ENCODE results near the gene DBI. TPM values are rescaled to one million over a fixed set of nuclear protein-coding genes. Genes with fewer than 3 reads are reported as not detected.

Gene DBI
- total RNA-seq, 1 experiment from 2014 or later = 265 TPM

DNA sequence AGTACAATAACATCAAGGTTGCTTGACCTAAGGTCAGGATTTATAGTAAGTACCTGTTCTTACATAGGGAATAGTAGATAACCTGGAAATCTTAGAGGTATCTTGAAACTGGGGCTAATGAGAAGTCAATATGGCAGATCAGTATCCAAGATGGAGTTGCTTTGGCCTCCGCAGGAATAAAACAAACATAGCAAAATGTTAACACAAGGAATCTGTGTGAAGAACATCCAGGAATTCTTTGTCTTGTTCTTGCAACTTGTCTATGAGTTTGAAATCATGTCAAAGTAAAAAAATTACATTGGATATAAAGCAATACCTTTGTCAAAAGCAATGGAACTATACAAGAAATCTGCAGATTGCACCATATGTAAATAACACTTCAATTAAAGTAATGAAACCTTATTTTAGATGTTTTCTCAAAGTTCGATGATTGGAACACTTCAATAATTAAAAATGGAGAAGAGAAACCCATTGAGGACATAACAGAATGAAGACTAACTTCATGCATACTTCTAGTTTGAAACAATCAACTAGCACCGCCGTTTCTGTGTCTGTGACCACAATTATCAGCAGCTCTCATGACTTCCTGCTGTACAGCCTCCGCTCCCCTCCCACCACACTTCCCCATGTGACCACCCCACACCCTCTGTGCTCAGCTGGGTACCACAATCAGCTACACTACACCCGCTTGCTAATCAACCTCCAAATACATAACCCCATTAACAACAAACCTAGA, 27.8 kb upstream of the DBI start:
- ChIA-PET CTCF (no interaction called here), POLR2A (ENCODE audit: unreplicated experiment) (no interaction called here)
- no peaks in the 10 kb centered on the region for H4K20me1 ChIP-seq (ENCODE audit: insufficient read depth)
- BruUV-seq (replicated peaks) = no TSS peak
- no peaks in the 10 kb centered on the region for H3K36me3 ChIP-seq (ENCODE audit: low read depth)
- H3K9me3 ChIP-seq (ENCODE audit: insufficient read depth, low read depth) = no peaks in the 10 kb centered on the region
- no peak for DNase-seq
- H3K27me3 ChIP-seq (ENCODE audit: insufficient read depth, low read depth) = no peaks in the 10 kb centered on the region
- no peak overlapping the region for H2AFZ ChIP-seq
- H3K4me1 ChIP-seq (replicated peaks; ENCODE audit: insufficient read depth) = no peaks in the 10 kb centered on the region
- no peak for TF ChIP-seq CTCF (conservative IDR thresholded peaks at IDR 0.05)
- TF ChIP-seq EZH2 (IDR thresholded peaks at IDR 0.05; ENCODE audit: low read depth) = no peak
- intact Hi-C loops (cut with micrococcal nuclease; ENCODE audit: unreplicated experiment) = no loop called here
- H3K79me2 ChIP-seq (ENCODE audit: low read depth) = no peaks in the 10 kb centered on the region
- H3K27ac ChIP-seq = no peak overlapping the region
- no peak overlapping the region for H3K4me3 ChIP-seq
- no peak overlapping the region for H3K4me2 ChIP-seq
- no peaks in the 10 kb centered on the region for H3F3A ChIP-seq (ENCODE audit: insufficient read depth, low read depth)
- no peaks in the 10 kb centered on the region for H3K9me2 ChIP-seq (ENCODE audit: insufficient read depth)

DNA sequence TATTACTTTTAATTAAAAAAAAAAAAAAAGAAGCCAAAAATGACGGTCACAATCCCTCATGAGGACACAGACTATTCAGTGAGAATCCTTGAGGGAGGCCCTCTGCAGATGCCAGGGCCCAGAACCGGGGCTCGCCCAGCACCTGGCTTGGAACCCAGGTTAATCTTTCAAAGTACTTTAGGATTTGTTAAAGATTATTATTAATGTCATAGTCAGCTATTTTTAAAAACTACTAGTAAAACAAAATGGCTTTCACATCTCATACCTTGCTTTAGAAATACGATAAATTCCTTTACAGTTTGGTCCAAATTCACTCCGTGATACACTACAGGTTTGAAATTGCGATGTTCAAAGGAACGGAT, 27.2 kb upstream of the DBI start:
- no peak overlapping the region for H3K27ac ChIP-seq
- no peaks in the 10 kb centered on the region for H3K4me1 ChIP-seq (replicated peaks; ENCODE audit: insufficient read depth)
- POLR2A ChIA-PET (ENCODE audit: unreplicated experiment) = no interaction called here
- intact Hi-C loops (cut with micrococcal nuclease; ENCODE audit: unreplicated experiment) = no loop called here
- BruUV-seq (replicated peaks) = no TSS peak
- TF ChIP-seq EZH2 (IDR thresholded peaks at IDR 0.05; ENCODE audit: low read depth) (no peak), CTCF (conservative IDR thresholded peaks at IDR 0.05) (no peak)
- H3K9me3 ChIP-seq (ENCODE audit: insufficient read depth, low read depth) = no peaks in the 10 kb centered on the region
- no peak overlapping the region for H3K4me3 ChIP-seq
- no peaks in the 10 kb centered on the region for H3K9me2 ChIP-seq (ENCODE audit: insufficient read depth)
- DNase-seq = no peak
- no peaks in the 10 kb centered on the region for H3K27me3 ChIP-seq (ENCODE audit: insufficient read depth, low read depth)
- no peaks in the 10 kb centered on the region for H4K20me1 ChIP-seq (ENCODE audit: insufficient read depth)
- no peaks in the 10 kb centered on the region for H3F3A ChIP-seq (ENCODE audit: insufficient read depth, low read depth)
- no peak overlapping the region for H3K4me2 ChIP-seq
- H2AFZ ChIP-seq = no peak overlapping the region
- no peaks in the 10 kb centered on the region for H3K79me2 ChIP-seq (ENCODE audit: low read depth)
- CTCF ChIA-PET = no interaction called here
- H3K36me3 ChIP-seq (ENCODE audit: low read depth) = no peaks in the 10 kb centered on the region

- H3K36me3 ChIP-seq (ENCODE audit: low read depth) = no peaks in the 10 kb centered on the region
- TF ChIP-seq EZH2 (IDR thresholded peaks at IDR 0.05; ENCODE audit: low read depth) (no peak), CTCF (conservative IDR thresholded peaks at IDR 0.05) (no peak)
- no peak for DNase-seq
- no peaks in the 10 kb centered on the region for H3K27me3 ChIP-seq (ENCODE audit: insufficient read depth, low read depth)
- no peaks in the 10 kb centered on the region for H4K20me1 ChIP-seq (ENCODE audit: insufficient read depth)
- no peak overlapping the region for H2AFZ ChIP-seq
- BruUV-seq (replicated peaks) = no TSS peak
- POLR2A ChIA-PET (ENCODE audit: unreplicated experiment) = no interaction called here
- intact Hi-C loops (cut with micrococcal nuclease; ENCODE audit: unreplicated experiment) = no loop called here
- H3K4me2 ChIP-seq = no peak overlapping the region
- H3K9me3 ChIP-seq (ENCODE audit: insufficient read depth, low read depth) = no peaks in the 10 kb centered on the region
- H3K27ac ChIP-seq = no peak overlapping the region
- no peaks in the 10 kb centered on the region for H3F3A ChIP-seq (ENCODE audit: insufficient read depth, low read depth)
- CTCF ChIA-PET = no interaction called here
- no peak overlapping the region for H3K4me3 ChIP-seq
- H3K9me2 ChIP-seq (ENCODE audit: insufficient read depth) = no peaks in the 10 kb centered on the region
- no peaks in the 10 kb centered on the region for H3K79me2 ChIP-seq (ENCODE audit: low read depth)
- H3K4me1 ChIP-seq (replicated peaks; ENCODE audit: insufficient read depth) = no peaks in the 10 kb centered on the region
Observed at GRCh38 chr2:119341684-119342083, 25.1 kb upstream of the DBI start.

All from PC-9 (cell line).